GM19467 (cell line): ENCODE results near the gene DENND1B.

Experiments used
- ATAC-seq: cut with Tn5 transposase; IDR thresholded peaks from one replicate; pipeline ENCODE4 v1.9.1; 2021; ENCODE audit warnings: mild to moderate bottlenecking, moderate library complexity; ENCODE audit not compliant: unreplicated experiment

DENND1B gene

GRCh38 chr1:197775282-197776262, at the start of gene DENND1B:
Gene DENND1B, minus strand, starts transcription at chr1:197775480. Its CDS starts 325 bp downstream, at chr1:197775155.
- peak; percentile 61 for ATAC-seq

- no peak for ATAC-seq
These were observed 39.0 kb upstream of the DENND1B start for GRCh38 chr1:197814306-197814705.

- ATAC-seq = no peak
These were observed 38.5 kb upstream of the DENND1B start for GRCh38 chr1:197813741-197814140.

- ATAC-seq = no peak
These were observed 36.5 kb upstream of the DENND1B start for GRCh38 chr1:197811769-197812168.

- no peak for ATAC-seq
These were observed 35.5 kb upstream of the DENND1B start for GRCh38 chr1:197810812-197811211.

- ATAC-seq = no peak
These were observed 33.6 kb upstream of the DENND1B start for GRCh38 chr1:197808880-197809279.

- ATAC-seq = no peak
These were observed 32.6 kb upstream of the DENND1B start for GRCh38 chr1:197807739-197808453.

- ATAC-seq = peak; percentile 68
These were observed 31.9 kb upstream of the DENND1B start for GRCh38 chr1:197807216-197807615.

- no peak for ATAC-seq
These were observed 31.4 kb upstream of the DENND1B start for GRCh38 chr1:197806718-197807117.

- ATAC-seq = no peak
These were observed 26.4 kb upstream of the DENND1B start for GRCh38 chr1:197801684-197802083.

GRCh38 chr1:197801111-197801482, 25.8 kb upstream of the DENND1B start:
- no peak for ATAC-seq

- no peak for ATAC-seq
These were observed 25.3 kb upstream of the DENND1B start for GRCh38 chr1:197800379-197801110.

GRCh38 chr1:197799271-197799670, 24.0 kb upstream of the DENND1B start:
- no peak for ATAC-seq

GRCh38 chr1:197798492-197798891, 23.2 kb upstream of the DENND1B start:
- ATAC-seq = no peak

GRCh38 chr1:197797010-197797409, 21.7 kb upstream of the DENND1B start:
- ATAC-seq = no peak

- ATAC-seq = no peak
These were observed 13.8 kb upstream of the DENND1B start for GRCh38 chr1:197788741-197789739.

GRCh38 chr1:197787623-197788536, 12.6 kb upstream of the DENND1B start:
- ATAC-seq = no peak

- no peak for ATAC-seq
These were observed 11.8 kb upstream of the DENND1B start for GRCh38 chr1:197787056-197787455.

GRCh38 chr1:197786280-197786679, 11.0 kb upstream of the DENND1B start:
- ATAC-seq = no peak
